Cardiac fibroblast (primary cell): ENCODE results near the gene ERC2.

Experiments
- DNase-seq, 2 donors: peaks; one replicate each; pipeline versions ENCODE4 v3.0.0 to v3.0.0-alpha.2; 2010; ENCODE audit warnings: low read depth in 2 of 2
- H3K4me3 ChIP-seq, 2 donors: replicated peaks in 1 of 2; 1 replicate in 1 of 2; 2 replicates in 1 of 2; pipeline ENCODE4 v1.5.1; 2011; ENCODE audit warnings: low read depth in 2 of 2, low read length in 2 of 2, mild to moderate bottlenecking in 2 of 2, moderate library complexity in 1 of 2
- CTCF ChIP-seq: IDR thresholded peaks from one replicate; pipeline ENCODE4 v1.5.1; 2011; ENCODE audit warnings: low read depth, mild to moderate bottlenecking, low read length, inconsistent platforms

The ERC2 gene

GRCh38 chr3:55686426-55687254 is 781.6 kb downstream of the ERC2 start:
- no peak overlapping the region for H3K4me3 ChIP-seq
- DNase-seq, result peak in 1 of 2 donors; percentile 26
- no peak for TF ChIP-seq CTCF

- H3K4me3 ChIP-seq, result no peak overlapping the region
Measured at GRCh38 chr3:55683666-55684270, 784.5 kb downstream of the ERC2 start.

GRCh38 chr3:55682461-55682860 is 785.8 kb downstream of the ERC2 start:
- TF ChIP-seq CTCF, result no peak
- no peak overlapping the region for H3K4me3 ChIP-seq
- no peak for DNase-seq

More at GRCh38 chr3:55683666-55684270, 784.5 kb downstream of the ERC2 start:
- DNase-seq, result no peak
- no peak for TF ChIP-seq CTCF

- TF ChIP-seq CTCF, result no peak
- DNase-seq, result no peak
- H3K4me3 ChIP-seq, result no peak overlapping the region
Measured at GRCh38 chr3:55678546-55679216, 789.6 kb downstream of the ERC2 start.

DNA sequence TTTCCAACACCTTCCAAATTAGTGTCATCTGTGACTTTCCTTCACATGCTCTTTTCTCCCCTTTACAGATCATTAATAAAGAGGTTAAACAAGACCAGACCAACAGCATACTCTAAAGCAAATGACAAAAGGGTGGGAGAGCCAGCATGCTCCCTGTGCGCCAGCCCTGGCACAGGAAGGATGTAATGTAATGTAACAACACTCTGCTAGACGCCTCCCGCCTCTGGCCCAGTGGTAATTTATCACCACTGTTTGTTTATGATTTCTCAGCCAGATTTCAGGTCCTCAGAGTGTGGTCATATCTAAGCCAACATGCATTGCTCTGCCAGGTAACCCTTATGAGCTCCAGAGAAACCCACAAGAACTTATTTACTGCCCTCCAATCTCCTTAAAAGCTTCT is 791.6 kb downstream of the ERC2 start:
- DNase-seq, result no peak
- no peak for TF ChIP-seq CTCF
- no peak overlapping the region for H3K4me3 ChIP-seq

GRCh38 chr3:55675478-55675877 is 792.8 kb downstream of the ERC2 start:
- no peak overlapping the region for H3K4me3 ChIP-seq
- TF ChIP-seq CTCF, result no peak
- DNase-seq, result no peak
